Skeletal muscle satellite cell (primary cell): ENCODE results near the gene OPCML.

Experiments
- H3K27me3 ChIP-seq: 2 replicates; pipeline ENCODE4 v1.7.0; 2013; ENCODE audit warnings: low read length; ENCODE audit not compliant: control insufficient read depth, insufficient read depth
- H3K36me3 ChIP-seq: 2 replicates; pipeline ENCODE4 v1.7.0; 2013; ENCODE audit warnings: mild to moderate bottlenecking, control low read depth, low read length; ENCODE audit not compliant: insufficient read depth
- H3K4me1 ChIP-seq: 2 replicates; pipeline ENCODE4 v1.7.0; 2013; ENCODE audit warnings: low read length; ENCODE audit not compliant: control insufficient read depth, insufficient read depth
- H3K4me2 ChIP-seq: 2 replicates; pipeline ENCODE4 v1.7.0; 2013; ENCODE audit warnings: mild to moderate bottlenecking, low read length
- H3K4me3 ChIP-seq: 2 replicates; pipeline ENCODE4 v1.7.0; 2013; ENCODE audit warnings: low read length
- H3K9ac ChIP-seq: 2 replicates; pipeline ENCODE4 v1.7.0; 2013; ENCODE audit warnings: mild to moderate bottlenecking, low read depth, low read length, moderate library complexity
- H3K9me3 ChIP-seq: replicated peaks from 2 replicates; pipeline ENCODE4 v1.7.0; 2013; ENCODE audit warnings: mild to moderate bottlenecking, control low read depth, low read length

The OPCML gene

DNA sequence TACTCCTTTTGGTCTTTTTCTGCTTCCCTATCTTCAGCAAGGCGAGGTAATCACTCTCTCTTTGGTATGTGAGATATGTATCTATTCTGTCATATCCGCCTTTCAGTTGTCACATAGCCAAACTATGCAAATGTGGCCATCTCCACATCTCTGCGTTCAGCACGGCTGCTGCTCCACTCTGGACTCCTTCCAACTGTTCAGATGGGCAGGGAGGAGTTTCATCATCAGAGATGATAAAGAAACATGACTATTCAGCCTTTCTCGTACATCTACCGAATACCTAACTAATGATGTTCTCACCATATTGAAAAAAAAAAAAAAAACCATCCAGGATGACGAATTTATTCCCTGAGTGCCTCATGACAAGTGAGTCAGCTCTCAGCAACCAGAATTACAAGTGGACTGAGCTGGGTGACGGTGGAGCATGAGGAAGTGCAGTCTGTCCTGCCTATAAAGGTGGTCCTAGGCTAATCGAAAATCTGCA, 899.6 kb downstream of the OPCML start:
- H3K4me1 ChIP-seq: peaks cover 23% of the 10 kb centered on the region
- H3K4me3 ChIP-seq: peak overlapping the region; percentile 21
- H3K36me3 ChIP-seq: no peaks in the 10 kb centered on the region
- H3K9me3 ChIP-seq: no peaks in the 10 kb centered on the region
- no peaks in the 10 kb centered on the region for H3K27me3 ChIP-seq
- peak overlapping the region; percentile 63 for H3K9ac ChIP-seq
- peak overlapping the region; percentile 54 for H3K4me2 ChIP-seq

DNA sequence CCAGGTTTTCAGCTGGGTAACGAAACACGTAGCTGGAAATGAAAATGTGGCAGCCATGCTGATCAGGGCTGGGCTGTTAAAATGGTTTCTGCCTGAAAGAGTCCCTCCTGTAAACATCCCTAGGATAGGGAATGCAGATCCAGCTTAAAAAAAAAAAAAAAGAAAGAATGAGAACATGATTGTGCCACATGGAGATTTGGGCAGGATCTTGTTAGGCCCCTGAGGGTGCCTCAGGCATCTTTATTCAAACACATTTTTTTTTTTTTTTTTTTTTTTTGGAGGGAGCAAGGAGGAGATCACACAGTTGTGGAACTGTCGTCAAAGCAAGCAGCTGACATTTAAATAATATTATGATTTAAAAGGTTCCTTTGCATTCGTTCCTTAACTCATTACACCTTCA, 900.3 kb downstream of the OPCML start:
- H3K4me3 ChIP-seq: peak overlapping the region; percentile 21
- H3K9me3 ChIP-seq: no peaks in the 10 kb centered on the region
- H3K9ac ChIP-seq: peak overlapping the region; percentile 63
- H3K27me3 ChIP-seq: no peaks in the 10 kb centered on the region
- H3K36me3 ChIP-seq: no peaks in the 10 kb centered on the region
- H3K4me2 ChIP-seq: peak overlapping the region; percentile 51
- H3K4me1 ChIP-seq: peaks cover 23% of the 10 kb centered on the region

GRCh38 chr11:132627981-132628380, 904.3 kb downstream of the OPCML start:
- Histone ChIP-seq H3K36me3 (no peaks in the 10 kb centered on the region), H3K4me1 (peaks cover 20% of the 10 kb centered on the region), H3K4me3 (no peak overlapping the region), H3K4me2 (no peak overlapping the region), H3K9ac (no peak overlapping the region), H3K27me3 (no peaks in the 10 kb centered on the region), H3K9me3 (no peaks in the 10 kb centered on the region)

DNA sequence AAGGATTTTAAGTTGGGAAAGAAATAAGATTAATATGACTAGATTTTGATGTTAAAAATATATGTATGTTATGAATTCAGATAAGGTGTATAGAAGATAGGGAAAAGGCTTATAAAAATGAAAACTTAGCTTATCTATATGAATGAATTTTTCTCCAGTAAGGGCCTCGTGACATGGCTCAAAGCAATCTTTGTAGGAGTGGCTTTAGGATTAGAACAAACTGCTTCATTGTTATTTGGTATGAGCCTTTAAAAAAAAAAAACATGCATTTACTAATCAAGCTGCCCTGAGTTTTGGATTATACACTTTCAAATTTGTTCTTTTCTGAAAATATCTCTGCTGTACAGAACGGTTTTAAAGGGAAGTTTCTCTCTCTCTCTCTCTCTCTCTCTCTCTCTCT, 905.9 kb downstream of the OPCML start:
- peaks cover 23% of the 10 kb centered on the region for H3K4me1 ChIP-seq

GRCh38 chr11:132623511-132623910, 908.8 kb downstream of the OPCML start:
- H3K9ac ChIP-seq: no peak overlapping the region
- H3K4me1 ChIP-seq: peaks cover 25% of the 10 kb centered on the region
- H3K4me2 ChIP-seq: no peak overlapping the region
- no peak overlapping the region for H3K4me3 ChIP-seq
- H3K9me3 ChIP-seq: no peaks in the 10 kb centered on the region
- no peaks in the 10 kb centered on the region for H3K36me3 ChIP-seq
- no peaks in the 10 kb centered on the region for H3K27me3 ChIP-seq

More for the DNA sequence above, 905.9 kb downstream of the OPCML start:
- Histone ChIP-seq H3K27me3 (no peaks in the 10 kb centered on the region), H3K4me3 (no peak overlapping the region), H3K9me3 (no peaks in the 10 kb centered on the region), H3K36me3 (no peaks in the 10 kb centered on the region), H3K4me2 (no peak overlapping the region), H3K9ac (no peak overlapping the region)

DNA sequence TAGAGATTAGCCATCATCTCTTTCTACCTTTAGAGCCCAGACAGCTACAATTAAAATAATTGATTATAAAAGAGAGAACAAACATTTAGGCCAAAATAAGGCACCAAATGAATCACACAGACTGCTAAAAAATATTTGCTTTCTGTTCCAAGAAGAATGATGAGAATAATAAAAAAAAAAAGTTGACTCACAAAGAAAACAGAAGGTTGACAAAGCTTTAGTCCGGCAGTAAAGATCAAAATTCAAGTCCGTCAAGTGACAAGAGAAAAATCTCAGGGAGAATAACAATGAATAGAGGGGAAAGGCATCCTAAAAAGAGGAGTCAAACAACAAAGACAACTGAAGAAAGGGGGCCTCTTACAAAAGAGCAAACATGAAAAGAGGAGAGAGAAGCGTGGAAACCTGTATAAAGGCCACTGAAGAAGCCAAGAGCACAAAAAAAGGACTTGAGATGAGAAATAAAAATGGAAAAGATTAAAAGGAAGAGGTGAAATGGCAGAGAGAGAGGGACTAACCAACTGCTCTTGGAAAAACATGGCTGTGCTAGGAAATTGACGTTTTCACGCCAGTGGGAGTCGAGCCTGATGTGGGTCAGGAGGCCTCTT, 910.2 kb downstream of the OPCML start:
- Histone ChIP-seq H3K4me3 (peak overlapping the region; percentile 14), H3K36me3 (no peaks in the 10 kb centered on the region), H3K4me2 (peak overlapping the region; percentile 26), H3K27me3 (no peaks in the 10 kb centered on the region), H3K9ac (no peak overlapping the region), H3K9me3 (no peaks in the 10 kb centered on the region), H3K4me1 (peaks cover 25% of the 10 kb centered on the region)

DNA sequence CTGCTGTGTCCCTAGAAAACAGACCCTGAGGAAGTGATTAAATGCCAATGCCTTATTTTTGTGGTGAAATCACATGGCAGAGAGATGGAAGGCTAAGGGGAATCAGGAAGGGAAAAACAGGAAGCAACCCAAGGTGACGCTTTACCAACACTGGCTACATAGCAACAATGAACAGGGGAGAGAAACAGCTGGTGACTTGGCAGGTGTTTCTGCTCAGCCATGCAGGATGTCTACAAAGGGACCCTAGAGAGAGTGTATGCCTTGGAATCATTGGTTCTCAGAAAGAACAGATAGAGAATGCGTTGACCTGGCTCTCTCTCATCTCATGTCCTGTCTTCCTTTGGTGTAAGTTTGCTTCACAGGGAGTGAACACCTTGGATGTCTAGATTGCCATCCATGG, 911.9 kb downstream of the OPCML start:
- no peaks in the 10 kb centered on the region for H3K9me3 ChIP-seq
- H3K9ac ChIP-seq: no peak overlapping the region
- no peaks in the 10 kb centered on the region for H3K27me3 ChIP-seq
- H3K4me2 ChIP-seq: no peak overlapping the region
- H3K4me1 ChIP-seq: peaks cover 25% of the 10 kb centered on the region
- no peak overlapping the region for H3K4me3 ChIP-seq
- no peaks in the 10 kb centered on the region for H3K36me3 ChIP-seq

DNA sequence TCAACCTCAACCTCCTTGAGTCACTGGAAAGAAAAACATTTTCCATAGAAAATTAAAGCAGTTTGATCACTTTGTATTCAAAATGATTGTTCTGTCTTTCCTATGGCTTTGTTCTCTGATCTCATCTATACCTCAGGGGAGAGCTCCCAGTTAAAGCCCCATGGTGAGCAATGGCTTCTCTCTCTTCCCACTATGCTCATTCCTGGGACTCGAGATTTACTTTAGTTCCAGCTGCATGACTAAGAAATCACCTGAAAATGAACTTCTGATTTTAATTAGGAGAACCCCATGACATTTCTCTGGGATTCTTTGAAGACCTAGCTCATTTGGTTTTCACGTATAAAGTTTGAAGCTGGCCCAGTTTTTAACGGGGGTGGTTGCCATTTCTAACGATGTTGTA, 921.5 kb downstream of the OPCML start:
- no peaks in the 10 kb centered on the region for H3K9me3 ChIP-seq
- H3K4me1 ChIP-seq: no peaks in the 10 kb centered on the region
- H3K36me3 ChIP-seq: no peaks in the 10 kb centered on the region
- H3K4me3 ChIP-seq: no peak overlapping the region
- no peak overlapping the region for H3K4me2 ChIP-seq
- no peaks in the 10 kb centered on the region for H3K27me3 ChIP-seq
- no peak overlapping the region for H3K9ac ChIP-seq

- Histone ChIP-seq H3K36me3 (no peaks in the 10 kb centered on the region), H3K4me3 (no peak overlapping the region), H3K27me3 (no peaks in the 10 kb centered on the region), H3K9me3 (no peaks in the 10 kb centered on the region), H3K4me2 (no peak overlapping the region), H3K9ac (no peak overlapping the region), H3K4me1 (no peaks in the 10 kb centered on the region)
Measured at GRCh38 chr11:132610216-132610615, 922.1 kb downstream of the OPCML start.

DNA sequence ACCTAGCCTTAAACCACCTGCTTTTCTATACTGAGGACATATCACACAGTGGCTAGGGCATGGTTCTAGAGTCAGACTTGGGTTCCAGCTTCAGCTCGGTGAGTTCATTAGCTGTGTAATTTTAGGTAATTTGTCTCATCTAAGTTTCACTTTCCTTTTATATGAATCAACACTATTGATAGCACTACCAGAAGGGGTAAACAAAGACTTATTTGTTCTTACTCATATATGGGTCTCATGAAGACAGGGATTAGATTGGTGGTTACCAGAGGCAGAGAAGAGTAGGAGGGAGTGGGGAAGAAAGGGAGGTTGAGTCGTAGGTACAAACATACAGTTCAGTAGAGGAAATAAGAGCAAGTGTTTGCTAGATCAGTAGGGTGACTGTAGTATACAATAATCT, 924.7 kb downstream of the OPCML start:
- Histone ChIP-seq H3K4me2 (no peak overlapping the region), H3K9ac (no peak overlapping the region), H3K36me3 (no peaks in the 10 kb centered on the region), H3K4me1 (peaks cover 14% of the 10 kb centered on the region), H3K27me3 (no peaks in the 10 kb centered on the region), H3K9me3 (no peaks in the 10 kb centered on the region), H3K4me3 (no peak overlapping the region)

DNA sequence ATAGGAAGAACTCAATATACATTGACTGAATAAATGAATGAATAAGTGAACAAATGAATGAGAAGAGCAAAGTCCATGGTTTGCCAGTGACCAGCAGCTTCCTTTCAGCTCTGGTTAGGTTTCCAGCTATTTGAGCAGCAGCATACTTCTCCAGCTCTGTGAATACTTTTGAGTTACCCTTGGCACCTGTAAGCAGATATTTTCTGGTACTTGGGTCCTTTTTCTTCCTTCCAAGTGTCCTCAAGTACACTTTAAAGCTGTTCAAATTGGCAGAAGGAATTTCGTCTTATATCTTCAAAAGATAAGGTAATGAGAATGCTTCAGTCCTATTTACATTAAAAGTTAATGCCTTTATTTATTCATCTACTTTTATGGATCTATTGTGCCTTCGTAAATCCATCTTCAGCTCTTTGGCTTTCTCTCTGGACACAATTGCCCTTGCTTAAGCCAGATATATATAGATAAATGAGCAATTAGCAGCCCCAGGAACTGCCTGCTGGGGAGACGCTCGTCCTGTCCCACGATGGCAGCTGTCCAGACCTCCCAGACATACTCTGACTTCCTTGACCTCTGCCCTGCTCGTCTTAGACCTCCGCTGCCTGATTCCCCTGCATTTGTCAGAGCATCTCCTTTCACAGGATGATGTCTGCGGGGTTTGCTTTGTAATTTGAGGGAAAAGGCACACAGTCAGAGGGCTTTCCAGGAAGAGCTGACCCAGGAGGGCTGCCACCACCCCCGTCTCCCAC, 926.3 kb downstream of the OPCML start:
- H3K4me1 ChIP-seq: peaks cover 14% of the 10 kb centered on the region
- no peaks in the 10 kb centered on the region for H3K36me3 ChIP-seq
- H3K9me3 ChIP-seq: no peaks in the 10 kb centered on the region
- no peak overlapping the region for H3K4me2 ChIP-seq
- H3K9ac ChIP-seq: no peak overlapping the region
- no peak overlapping the region for H3K4me3 ChIP-seq
- no peaks in the 10 kb centered on the region for H3K27me3 ChIP-seq

DNA sequence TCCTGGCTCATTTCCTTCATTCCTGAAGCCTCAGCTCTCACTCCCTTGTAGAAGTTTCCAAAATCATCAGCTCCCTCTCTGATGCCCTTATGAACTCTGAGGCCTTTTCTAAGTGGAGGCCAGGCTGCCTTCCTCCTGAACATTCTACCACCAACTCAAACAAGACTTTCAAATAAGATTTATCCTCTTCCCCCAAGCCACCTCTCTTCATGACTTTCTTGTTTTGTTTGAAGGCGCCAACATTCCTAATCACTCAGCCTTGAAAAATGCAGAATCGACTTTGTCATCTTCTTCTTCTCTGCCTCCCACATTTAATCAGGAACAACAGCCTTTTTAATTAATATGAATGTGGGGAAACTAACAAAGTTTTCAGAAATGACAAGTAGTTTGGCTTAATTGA, 927.9 kb downstream of the OPCML start:
- Histone ChIP-seq H3K9me3 (no peaks in the 10 kb centered on the region), H3K27me3 (no peaks in the 10 kb centered on the region), H3K36me3 (no peaks in the 10 kb centered on the region), H3K4me2 (peak overlapping the region; percentile 50), H3K9ac (peak overlapping the region; percentile 22), H3K4me1 (peaks cover 14% of the 10 kb centered on the region), H3K4me3 (peak overlapping the region; percentile 29)
